Stimulated activated CD4-positive, alpha-beta T cell treated with anti-CD3 and anti-CD28 coated beads, Interleukin-4, amount 100 ng/mL, for 24 hours (primary cell): ENCODE data around the gene PARS2.

Experiments used
- DNase-seq: peaks from one replicate; pipeline ENCODE4 v3.0.0-alpha.2; 2020

The PARS2 gene

DNA sequence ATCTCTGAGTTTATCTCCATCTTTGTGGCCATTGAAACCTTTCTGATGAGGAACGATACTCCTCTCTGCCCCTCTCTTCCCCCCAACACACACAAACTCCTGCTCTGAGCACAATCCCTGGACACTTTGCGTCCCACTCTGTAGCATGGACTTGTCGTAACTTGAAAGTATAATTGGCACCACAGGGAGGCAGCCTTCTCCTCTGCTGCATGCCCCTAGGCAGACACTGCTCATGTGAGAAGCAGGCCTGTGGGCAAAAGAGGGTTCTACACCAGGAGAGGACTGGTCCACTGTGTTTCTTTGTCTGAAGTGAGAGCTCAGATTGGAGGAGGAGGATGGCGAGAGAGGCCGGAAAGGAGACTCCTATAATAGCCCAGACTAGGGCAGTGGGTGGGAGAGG, 3.8 kb upstream of the PARS2 start:
- no peak for DNase-seq

DNA sequence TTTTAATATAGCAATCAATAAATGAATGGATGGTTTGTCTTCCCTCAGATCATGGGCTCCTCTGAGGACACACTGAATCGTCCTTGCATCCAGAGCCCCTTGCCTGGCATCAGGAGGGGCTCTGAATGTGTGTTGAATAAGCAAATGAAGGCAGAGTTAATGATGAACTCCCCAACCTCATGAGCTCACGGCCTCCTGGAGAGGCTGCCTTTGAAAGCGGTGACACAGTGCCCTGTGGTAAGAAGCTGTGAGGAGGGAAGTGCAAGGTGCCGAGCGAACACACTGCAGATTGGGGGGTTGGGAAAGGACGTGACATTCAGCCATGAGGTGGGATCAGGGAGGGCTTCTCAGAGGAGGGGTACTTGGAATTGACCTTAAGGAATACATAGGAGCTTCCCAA, 3.2 kb upstream of the PARS2 start:
- no peak for DNase-seq

DNA sequence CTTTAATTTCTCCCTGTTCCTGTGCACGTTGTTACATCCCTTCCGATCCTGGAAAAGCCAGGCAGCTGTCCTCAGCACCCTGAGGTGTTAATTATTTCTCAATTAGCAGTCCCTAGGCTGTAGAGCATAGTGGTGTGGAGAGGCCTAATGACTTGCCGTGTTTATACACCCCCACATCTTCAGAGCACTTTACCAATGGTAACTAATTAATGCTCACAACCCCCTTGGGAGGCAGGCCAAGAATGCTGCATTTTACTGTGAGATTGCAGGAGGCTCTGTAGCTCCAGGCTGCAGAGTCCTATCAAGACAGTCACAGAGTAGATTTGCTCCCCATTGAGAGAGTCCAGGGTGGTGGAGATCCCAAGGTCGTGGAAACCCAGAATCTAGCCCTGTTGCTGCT, 2.4 kb upstream of the PARS2 start:
- no peak for DNase-seq

- DNase-seq, result no peak
Observed at GRCh38 chr1:54764922-54765561, 719 bp upstream of the PARS2 start.

- no peak for DNase-seq
Observed at GRCh38 chr1:54763816-54764132, 549 bp downstream of the PARS2 start.

DNA sequence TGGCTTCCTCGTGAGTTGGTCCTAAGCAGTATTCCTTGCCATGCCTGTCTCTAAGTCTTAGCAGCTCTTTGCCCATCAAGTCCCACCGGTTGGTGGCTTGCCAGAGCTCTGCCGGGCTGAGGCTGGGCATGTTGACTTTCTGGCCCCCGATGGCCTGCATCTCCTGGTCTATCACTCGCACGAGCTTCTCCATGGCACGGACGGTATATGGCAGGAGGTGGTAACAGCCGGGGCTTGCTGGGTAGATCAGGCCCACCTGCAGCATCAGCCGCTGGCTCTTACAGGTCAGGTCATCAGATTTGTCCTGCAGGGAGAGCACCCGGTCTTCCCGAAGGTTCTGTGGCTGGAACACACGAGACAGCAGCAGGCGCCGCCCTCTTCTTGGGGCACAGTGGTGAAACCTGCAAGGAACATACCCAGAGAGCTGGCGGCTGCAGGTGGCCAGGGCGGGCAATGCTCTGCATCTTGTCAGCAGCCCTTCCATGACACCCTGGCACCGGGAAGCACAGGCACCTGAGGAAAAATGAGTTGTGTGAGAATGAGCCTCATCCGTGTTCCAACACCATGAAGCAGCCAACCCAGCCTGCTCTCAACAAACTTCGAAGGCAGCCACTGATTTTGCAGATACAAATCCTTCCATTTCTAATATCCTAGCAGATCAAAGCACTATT, 5.5 kb downstream of the PARS2 start:
- no peak for DNase-seq

DNA sequence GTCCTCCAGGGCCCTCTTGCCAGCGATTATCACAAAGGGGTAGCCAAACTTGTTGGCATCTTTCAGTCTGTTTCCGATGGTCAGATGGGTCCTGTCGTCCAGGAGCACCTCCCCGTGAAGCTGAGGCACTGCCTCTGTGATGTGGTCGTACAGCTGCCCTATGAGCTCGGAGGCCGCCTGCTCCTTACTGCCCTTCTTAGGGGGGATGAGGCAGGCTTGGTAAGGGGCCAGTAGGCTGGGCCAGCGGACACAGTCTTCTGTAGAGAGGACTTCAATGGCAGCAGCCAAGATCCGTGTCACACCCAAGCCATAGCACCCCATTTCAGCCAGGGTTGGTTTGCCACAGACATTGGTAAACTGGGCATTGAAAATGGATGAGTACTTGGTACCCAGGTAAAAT, 6.5 kb downstream of the PARS2 start:
- DNase-seq, result no peak

GRCh38 chr1:54754486-54755285, 9.6 kb downstream of the PARS2 start:
- no peak for DNase-seq

DNA sequence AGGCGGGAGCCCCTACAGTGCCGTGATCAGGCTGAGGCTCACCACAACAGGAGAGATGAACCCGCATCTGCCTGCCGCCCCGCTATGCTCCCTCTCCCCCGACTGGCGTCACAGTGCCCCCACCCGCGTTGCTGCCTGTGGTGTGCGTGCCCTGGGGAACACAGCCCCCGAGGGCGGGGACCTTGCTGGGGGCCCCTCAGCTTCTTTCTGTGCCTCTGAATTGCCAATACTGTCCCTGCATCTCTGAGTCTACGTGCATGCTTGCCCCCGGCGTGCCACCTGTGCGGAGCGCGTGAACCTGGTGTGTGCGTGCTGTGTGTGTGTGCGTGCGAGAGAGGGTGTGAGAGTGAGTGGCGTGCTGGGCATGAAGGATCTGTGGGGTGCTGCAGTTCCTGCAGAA, 10.3 kb downstream of the PARS2 start:
- DNase-seq, result no peak

DNA sequence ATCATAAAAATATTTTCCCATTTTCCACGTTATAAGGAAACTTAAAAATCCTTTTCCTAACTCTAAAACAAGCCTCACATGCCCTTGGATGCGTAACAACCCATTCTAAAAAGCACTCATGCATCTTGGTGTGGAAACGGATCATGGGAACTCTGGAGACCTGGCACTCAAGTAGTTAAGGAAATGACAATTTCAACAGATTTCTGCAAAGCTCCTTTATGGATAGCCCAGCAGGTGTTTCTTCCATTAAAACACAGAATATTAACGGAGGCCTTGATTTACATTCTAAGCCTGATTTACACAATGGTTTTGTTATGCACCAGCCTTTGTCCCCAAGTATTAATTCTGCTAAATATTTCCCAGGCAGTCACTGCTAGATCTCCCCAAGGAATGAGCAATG, 12.9 kb downstream of the PARS2 start:
- DNase-seq, result no peak

DNA sequence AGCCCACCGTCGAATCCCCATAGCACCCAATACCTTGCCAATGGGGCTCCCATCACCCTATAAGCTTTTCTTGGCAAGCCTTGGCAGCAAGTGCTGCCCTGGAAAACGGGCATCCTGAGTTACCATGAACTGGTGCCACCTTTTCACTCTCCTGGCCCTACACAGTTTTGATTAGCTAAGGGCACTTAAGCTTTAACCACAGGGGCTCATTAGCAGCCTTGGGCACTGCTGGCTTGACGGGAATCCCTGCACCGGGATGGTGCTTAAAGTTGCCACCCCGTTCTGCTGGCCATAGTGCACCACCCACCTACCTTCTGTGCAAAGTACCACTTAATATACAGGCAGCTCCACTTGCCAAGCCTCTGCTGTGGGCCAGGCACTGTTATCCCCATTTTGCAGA, 13.7 kb downstream of the PARS2 start:
- DNase-seq, result no peak

GRCh38 chr1:54748094-54748835, 16.1 kb downstream of the PARS2 start:
- no peak for DNase-seq

DNA sequence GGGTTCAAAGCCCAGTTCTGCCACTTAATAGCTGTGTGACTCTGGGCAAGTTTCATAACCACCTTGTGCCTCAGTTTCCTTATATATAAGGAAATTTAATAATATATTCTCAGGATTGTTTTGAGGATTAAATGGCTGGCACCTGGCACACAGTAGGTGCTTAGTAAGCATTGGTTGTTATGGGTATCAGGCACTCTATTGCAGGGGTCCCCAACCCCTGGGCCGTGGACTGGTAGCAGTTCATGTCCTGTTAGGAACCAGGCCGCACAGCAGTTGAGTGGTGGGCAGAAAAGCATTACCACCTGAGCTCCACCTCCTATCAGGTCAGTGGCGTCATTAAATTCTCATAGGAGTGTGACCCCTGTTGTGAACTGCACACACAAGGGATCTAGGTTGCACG, 18.5 kb downstream of the PARS2 start:
- no peak for DNase-seq

DNA sequence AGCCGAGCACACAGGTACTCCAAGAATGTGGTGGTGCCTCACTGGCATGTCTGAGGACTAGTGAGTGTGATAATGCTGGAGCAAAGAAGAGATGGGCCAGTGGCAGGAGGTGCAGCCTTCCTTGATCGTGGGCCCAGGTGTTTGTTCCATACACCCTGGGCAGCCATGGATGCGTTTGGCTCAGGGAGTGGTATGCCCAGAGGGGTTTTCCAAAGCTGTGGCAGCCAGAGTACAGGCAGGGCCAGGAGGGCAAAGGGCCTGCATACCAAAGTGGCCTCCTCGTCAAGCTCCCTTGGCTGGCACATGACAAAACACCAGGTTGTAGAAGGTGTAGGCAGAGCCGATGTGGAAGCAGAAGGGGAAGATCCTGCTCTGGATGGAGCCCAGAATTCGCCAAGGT, 19.0 kb downstream of the PARS2 start:
- DNase-seq, result no peak

- no peak for DNase-seq
Observed at GRCh38 chr1:54744696-54745095, 19.6 kb downstream of the PARS2 start.

DNA sequence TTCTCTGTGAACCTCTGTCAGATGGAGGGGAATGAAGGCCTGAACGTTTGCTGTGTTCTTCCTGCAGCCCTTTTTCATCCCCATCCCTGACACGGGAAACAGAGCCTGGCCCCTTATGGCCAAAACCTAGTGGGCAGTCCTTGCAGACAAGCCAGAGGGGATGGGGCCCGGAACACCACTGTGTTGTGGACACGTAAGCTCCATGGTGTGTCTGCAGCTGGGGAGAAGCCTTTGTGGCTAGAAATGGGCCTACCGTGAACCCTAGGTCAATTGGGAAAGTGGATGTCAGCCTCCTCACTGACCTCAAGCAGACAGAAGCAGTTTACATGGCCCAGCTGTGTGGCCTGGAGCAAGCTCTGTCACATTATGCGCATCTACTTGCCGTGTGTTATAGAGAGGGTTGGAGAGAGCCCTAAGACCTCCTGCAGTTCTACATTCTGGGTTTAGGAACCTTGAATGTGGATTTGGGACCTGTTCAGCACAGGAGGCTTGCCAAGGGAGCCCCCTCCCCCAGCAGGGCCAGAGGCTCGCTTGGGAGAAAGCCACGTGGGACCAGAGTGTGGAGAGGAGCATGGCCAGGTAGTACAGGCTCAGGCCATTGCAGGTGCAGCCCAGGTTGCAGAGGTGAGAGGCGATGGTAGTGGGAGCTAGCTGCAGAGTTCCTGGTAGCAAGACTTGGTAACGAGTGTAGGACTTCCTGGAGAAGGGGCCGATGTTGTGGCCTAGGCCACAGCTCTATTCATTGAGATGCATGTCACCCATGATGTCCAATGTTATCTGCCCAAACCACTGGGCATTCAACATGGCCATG, 20.7 kb downstream of the PARS2 start:
- DNase-seq, result no peak

DNA sequence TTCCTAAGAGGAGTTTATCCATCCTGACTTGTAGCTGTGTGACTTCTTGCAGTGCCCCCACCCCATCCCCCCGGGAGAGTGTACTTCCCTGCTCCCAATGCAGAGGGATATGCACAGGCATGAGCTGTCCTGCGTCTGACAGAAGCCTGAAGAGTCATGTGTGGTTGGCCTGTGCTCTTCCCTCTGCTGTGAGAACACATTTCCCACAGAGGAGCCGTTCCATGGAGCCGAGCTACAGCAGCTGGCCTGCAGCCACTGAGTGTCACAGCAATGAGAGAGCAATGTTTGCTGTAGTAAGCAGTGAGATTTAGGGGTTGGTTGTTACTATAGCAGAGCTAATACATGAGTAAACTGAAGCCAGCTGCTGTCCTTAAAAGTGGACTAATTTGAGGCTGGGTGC, 22.0 kb downstream of the PARS2 start:
- no peak for DNase-seq

DNA sequence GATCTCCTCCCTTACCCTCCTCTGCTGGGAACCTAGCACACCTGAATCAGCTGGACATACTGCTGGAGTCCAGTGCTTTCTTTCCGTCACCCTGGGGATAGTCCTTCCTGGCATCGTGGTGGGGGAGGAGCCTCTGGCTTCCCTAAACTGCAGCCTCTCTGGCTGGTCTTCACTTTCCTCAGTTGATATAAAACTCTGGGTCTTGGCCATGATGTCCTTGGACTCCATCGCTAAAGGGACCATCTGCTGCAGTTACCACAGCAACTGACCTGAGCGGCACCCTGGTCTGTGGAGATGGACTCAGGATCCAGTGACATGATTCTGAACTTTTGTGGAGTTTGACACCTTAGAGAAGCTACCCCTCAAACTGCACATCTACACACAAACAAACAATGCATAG, 22.8 kb downstream of the PARS2 start:
- DNase-seq, result no peak

GRCh38 chr1:54738244-54738643, 26.1 kb downstream of the PARS2 start:
- no peak for DNase-seq

- no peak for DNase-seq
Observed at GRCh38 chr1:54736685-54737084, 27.6 kb downstream of the PARS2 start.

DNA sequence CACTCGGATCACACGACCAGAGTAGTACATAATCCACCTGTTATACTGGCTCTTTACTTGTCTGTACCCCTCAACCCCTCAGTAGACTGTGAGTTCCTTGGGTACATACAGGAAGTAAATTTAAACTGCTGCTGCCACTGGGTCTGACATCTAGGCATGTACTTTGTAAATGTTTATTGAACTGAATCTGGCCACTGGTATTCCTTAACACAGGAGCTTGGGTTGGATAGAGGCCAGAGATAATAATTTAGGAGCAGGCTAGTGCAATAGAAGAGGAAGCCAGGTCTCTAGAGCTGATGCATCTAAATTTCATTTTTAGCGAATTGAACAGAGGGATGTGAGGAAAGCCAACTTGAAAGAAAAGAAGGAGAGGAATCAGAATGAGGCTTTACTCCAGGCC, 36.3 kb downstream of the PARS2 start:
- no peak for DNase-seq

- DNase-seq, result no peak
Observed at GRCh38 chr1:54724771-54725170, 39.6 kb downstream of the PARS2 start.

DNA sequence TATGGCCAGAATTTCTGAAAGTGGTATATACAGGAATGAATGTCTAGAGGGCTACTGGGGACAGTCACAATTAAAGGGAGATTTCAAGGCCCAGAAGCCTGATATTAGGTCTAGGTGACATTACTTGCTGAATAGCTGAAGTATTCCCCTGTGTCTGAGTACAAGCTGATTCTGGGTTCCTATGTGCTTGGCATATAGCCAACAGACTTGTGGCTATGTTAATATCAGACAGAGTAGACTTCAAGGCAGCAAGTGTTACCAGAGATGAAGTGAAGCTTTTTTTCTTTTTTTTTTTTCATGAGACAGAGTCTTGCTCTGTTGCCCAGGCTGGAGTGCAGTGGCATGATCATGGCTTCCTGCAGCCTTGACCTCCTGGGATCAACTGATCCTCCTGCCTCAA, 40.3 kb downstream of the PARS2 start:
- DNase-seq, result no peak
